ENCODE results near the gene TBC1D2B. TPM values are rescaled to one million over a fixed set of nuclear protein-coding genes. Genes with fewer than 3 reads are reported as not detected.

TBC1D2B gene
- total RNA-seq, 1 experiment from 2014 or later: 17.6 TPM

DNA sequence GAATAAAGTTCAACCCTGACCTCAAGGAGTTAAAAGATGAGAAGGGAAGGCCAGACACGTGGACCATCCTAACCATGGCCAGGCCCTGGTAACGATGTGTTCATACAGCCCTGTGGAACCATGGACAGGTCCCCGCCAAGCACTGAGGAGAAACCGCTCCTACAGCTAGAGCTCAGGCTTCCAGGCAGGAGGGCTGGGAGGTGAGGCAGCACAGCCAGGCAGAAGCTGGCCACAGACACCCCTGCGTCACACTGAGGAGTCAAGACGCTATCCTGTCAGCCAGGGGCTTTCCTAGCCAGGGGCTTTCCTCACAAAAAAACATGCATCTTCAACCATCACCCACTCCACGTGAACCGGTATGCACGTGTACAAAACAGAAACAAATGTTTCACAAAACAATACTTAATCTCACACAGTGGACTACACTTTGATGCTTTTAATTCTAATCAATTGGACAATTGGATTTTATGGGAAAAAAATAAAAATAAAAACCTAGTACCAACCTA is 73.2 kb downstream of the TBC1D2B start:
- H3K23ac ChIP-seq (ENCODE audit: insufficient read length, low read depth, low read length): no peak overlapping the region
- H3K18ac ChIP-seq (ENCODE audit: insufficient read length, low read depth, low read length): no peak overlapping the region
- H2AK5ac ChIP-seq (ENCODE audit: insufficient read length, low read length): no peak overlapping the region
- H3K36me3 Mint-ChIP-seq (ENCODE audit: insufficient read depth in 1 of 3, low read depth in 3 of 3): peaks cover 1 to 18% (median 11%) of the 10 kb centered on the region in 3 experiments; a peak in 6 of 7 replicates
- H3K14ac ChIP-seq (ENCODE audit: insufficient read depth, low read length): no peak overlapping the region
- H2BK12ac ChIP-seq (ENCODE audit: insufficient read length, low read depth, low read length): no peak overlapping the region
- H3K9ac ChIP-seq (ENCODE audit: extremely low read depth, insufficient read length, low read length): no peak overlapping the region
- no CpG with 5 or more reads among the region's 9 CpGs for WGBS (ENCODE audit: extremely low coverage, insufficient read length, low lambda C conversion rate)
- no peak overlapping the region for H2AFZ ChIP-seq (ENCODE audit: low read length)
- no peaks in the 10 kb centered on the region for H3K9me3 Mint-ChIP-seq
- H3K27ac ChIP-seq (ENCODE audit: insufficient read length, low read depth, low read length): no peak overlapping the region
- DNase-seq: no peak
- no peaks in the 10 kb centered on the region for H3K23me2 ChIP-seq (ENCODE audit: insufficient read length, low read depth, low read length, poor library complexity, severe bottlenecking)
- no peak overlapping the region for H3K27ac Mint-ChIP-seq
- no peaks in the 10 kb centered on the region for H3K79me1 ChIP-seq (ENCODE audit: insufficient read depth, low read depth, low read length, poor library complexity, severe bottlenecking)
- no peak overlapping the region for H2BK20ac ChIP-seq (ENCODE audit: low read depth, low read length, poor library complexity, severe bottlenecking)
- no peaks in the 10 kb centered on the region for H3K27me3 ChIP-seq (ENCODE audit: insufficient read depth, low read length)
- H3K4me3 Mint-ChIP-seq: no peak overlapping the region
- H3K27me3 Mint-ChIP-seq (ENCODE audit: low read depth): no peaks in the 10 kb centered on the region
- no peak overlapping the region for H4K5ac ChIP-seq (ENCODE audit: insufficient read length, low read depth, low read length)
- no peak overlapping the region for H3K56ac ChIP-seq (ENCODE audit: insufficient read length, low read depth, low read length)
- no peaks in the 10 kb centered on the region for H3K4me1 ChIP-seq (ENCODE audit: insufficient read depth, low read length)
- no peak overlapping the region for H2BK120ac ChIP-seq (ENCODE audit: low read depth, low read length, poor library complexity, severe bottlenecking)
- no peaks in the 10 kb centered on the region for H3K9me3 ChIP-seq (ENCODE audit: control insufficient read depth, low read depth, low read length)
- no peak overlapping the region for H4K8ac ChIP-seq (replicated peaks; ENCODE audit: insufficient read length, low read depth, low read length)
- no peak overlapping the region for H3T11ph ChIP-seq (ENCODE audit: low read length)
- no peak overlapping the region for H4K91ac ChIP-seq (ENCODE audit: insufficient read length, low read depth, low read length)
- H4K20me1 ChIP-seq (ENCODE audit: control insufficient read depth, insufficient read depth, insufficient read length): no peaks in the 10 kb centered on the region
- TF ChIP-seq, protein P1, sequence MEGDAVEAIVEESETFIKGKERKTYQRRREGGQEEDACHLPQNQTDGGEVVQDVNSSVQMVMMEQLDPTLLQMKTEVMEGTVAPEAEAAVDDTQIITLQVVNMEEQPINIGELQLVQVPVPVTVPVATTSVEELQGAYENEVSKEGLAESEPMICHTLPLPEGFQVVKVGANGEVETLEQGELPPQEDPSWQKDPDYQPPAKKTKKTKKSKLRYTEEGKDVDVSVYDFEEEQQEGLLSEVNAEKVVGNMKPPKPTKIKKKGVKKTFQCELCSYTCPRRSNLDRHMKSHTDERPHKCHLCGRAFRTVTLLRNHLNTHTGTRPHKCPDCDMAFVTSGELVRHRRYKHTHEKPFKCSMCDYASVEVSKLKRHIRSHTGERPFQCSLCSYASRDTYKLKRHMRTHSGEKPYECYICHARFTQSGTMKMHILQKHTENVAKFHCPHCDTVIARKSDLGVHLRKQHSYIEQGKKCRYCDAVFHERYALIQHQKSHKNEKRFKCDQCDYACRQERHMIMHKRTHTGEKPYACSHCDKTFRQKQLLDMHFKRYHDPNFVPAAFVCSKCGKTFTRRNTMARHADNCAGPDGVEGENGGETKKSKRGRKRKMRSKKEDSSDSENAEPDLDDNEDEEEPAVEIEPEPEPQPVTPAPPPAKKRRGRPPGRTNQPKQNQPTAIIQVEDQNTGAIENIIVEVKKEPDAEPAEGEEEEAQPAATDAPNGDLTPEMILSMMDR (conservative IDR thresholded peaks at IDR 0.05): no peak
- no peak overlapping the region for H3K4ac ChIP-seq (ENCODE audit: low read depth, low read length)
- H3K4me1 Mint-ChIP-seq: peaks cover 13 to 18% of the 10 kb centered on the region in 2 experiments
- H3K4me2 ChIP-seq (ENCODE audit: insufficient read depth, insufficient read length, low read length): no peak overlapping the region
- H2BK15ac ChIP-seq (ENCODE audit: low read depth, low read length): no peak overlapping the region
- no peak overlapping the region for H2BK5ac ChIP-seq (ENCODE audit: insufficient read length, low read length)
- no peaks in the 10 kb centered on the region for H3K79me2 ChIP-seq (ENCODE audit: insufficient read depth, low read length)

Data from H9 (cell line).